ENCODE measurements around the gene LPCAT2. TPM values are rescaled to one million over a fixed set of nuclear protein-coding genes. Genes with fewer than 3 reads are reported as not detected.

The LPCAT2 gene
- total and polyA plus RNA-seq, 2 of the 8 experiments (the other 6 are each of a cell fraction or from before 2014, with no cell fraction given): 2.2 to 10.6 TPM

DNA sequence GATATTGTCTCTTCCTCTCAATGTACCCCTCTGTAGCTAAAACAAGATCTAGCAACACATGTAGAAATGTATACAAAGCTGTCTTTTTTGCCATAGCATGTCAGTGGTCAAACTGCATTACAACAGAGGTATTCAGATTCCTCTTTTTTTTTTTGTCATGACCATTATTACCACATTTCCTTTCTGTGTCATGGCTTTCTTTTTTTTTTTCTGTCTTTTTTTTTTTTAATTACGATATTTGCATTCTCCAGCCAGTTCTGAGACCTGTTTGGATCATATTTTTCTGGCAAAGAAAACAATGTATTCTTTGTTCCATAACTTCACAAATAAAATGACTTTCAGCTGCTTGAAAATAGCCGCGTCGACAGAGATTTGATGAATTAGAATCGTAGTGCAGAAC, 30.2 kb downstream of the LPCAT2 start:
- no peak overlapping the region for H3K4me2 ChIP-seq (ENCODE audit: insufficient read depth in 1 of 2, low read depth in 2 of 2, low read length in 2 of 2)
- CTCF ChIA-PET (ENCODE audit: partially characterized antibody): interaction anchor here (1.0 to 3.0 kb wide), 5 partner anchors 9 to 163 kb away, joined by 3 to 14 read pairs (median 8); no protein-coding TSS in a partner anchor
- no peak overlapping the region for H4K91ac ChIP-seq (replicated peaks; ENCODE audit: insufficient read length, low read length)
- no peak overlapping the region for H2BK12ac ChIP-seq (ENCODE audit: low read depth, low read length)
- H3K9me3 ChIP-seq (ENCODE audit: insufficient read depth in 2 of 2, low read depth in 1 of 2, low read length in 1 of 2): no peaks in the 10 kb centered on the region
- no peaks in the 10 kb centered on the region for H3K4me1 ChIP-seq (replicated peaks in 1 of 4; ENCODE audit: control insufficient read depth in 3 of 4, insufficient read depth in 4 of 4, low read length in 3 of 4)
- FAIRE-seq (no peak), DNase-seq (ENCODE audit: low read depth in 1 of 2, low spot score in 2 of 2) (no peak)
- H4K20me1 ChIP-seq (replicated peaks in 1 of 2; ENCODE audit: control insufficient read depth in 1 of 2, insufficient read depth in 2 of 2, low read length in 2 of 2): no peaks in the 10 kb centered on the region
- H2BK5ac ChIP-seq (ENCODE audit: low read depth, low read length): no peak overlapping the region
- no peak overlapping the region for H2BK120ac ChIP-seq (replicated peaks; ENCODE audit: low read depth, low read length)
- H2AFZ ChIP-seq (ENCODE audit: low read length): no peak overlapping the region
- H3K27ac ChIP-seq (ENCODE audit: low read depth, low read length): no peak overlapping the region
- H2BK20ac ChIP-seq (ENCODE audit: low read length): no peak overlapping the region
- H3K36me3 ChIP-seq (ENCODE audit: control insufficient read depth in 2 of 4, insufficient read depth in 4 of 4, low read length in 3 of 4): no peaks in the 10 kb centered on the region
- 72% methylated on average over 4 of the region's 5 CpGs; no CpG with 5 or more reads in 1 of the 2 experiments for WGBS, 2 experiments (ENCODE audit: extremely low coverage in 1 of 2, insufficient coverage in 1 of 2, insufficient read length in 1 of 2, insufficient replicate concordance in 2 of 2, low coverage in 1 of 2, low lambda C conversion rate in 2 of 2, missing lambda C conversion rate in 1 of 2)
- POLR2A ChIA-PET (ENCODE audit: partially characterized antibody): interaction anchor here (0.6 kb wide), 1 partner anchor 43 kb away, joined by 3 read pairs; no protein-coding TSS in a partner anchor
- no peak overlapping the region for H3K4me3 ChIP-seq (ENCODE audit: extremely low read depth in 1 of 4, insufficient read depth in 2 of 4, low read depth in 3 of 4, low read length in 4 of 4)
- no peak overlapping the region for H3K14ac ChIP-seq (ENCODE audit: insufficient read length)
- no peak overlapping the region for H2BK15ac ChIP-seq (ENCODE audit: low read length)
- H3K79me1 ChIP-seq (ENCODE audit: low read depth, low read length): no peaks in the 10 kb centered on the region
- no peak overlapping the region for H3K56ac ChIP-seq (replicated peaks; ENCODE audit: insufficient read length, low read depth, low read length)
- no peak overlapping the region for H3K9ac ChIP-seq (replicated peaks in 1 of 4; ENCODE audit: extremely low read depth in 1 of 4, low read depth in 3 of 4, low read length in 3 of 4)
- no peaks in the 10 kb centered on the region; a peak in 1 of 7 replicates for H3K27me3 ChIP-seq (replicated peaks in 1 of 4; ENCODE audit: control insufficient read depth in 3 of 4, extremely low read depth in 1 of 4, insufficient read depth in 3 of 4, low read length in 3 of 4)
- H3K79me2 ChIP-seq (ENCODE audit: control insufficient read depth in 1 of 2, insufficient read depth in 2 of 2, low read length in 2 of 2): no peaks in the 10 kb centered on the region
- no peak overlapping the region for H3K4ac ChIP-seq (replicated peaks; ENCODE audit: insufficient read length, low read depth, low read length)
- no peaks in the 10 kb centered on the region for H3K23me2 ChIP-seq (ENCODE audit: low read depth, low read length)
- H3K18ac ChIP-seq (ENCODE audit: extremely low read depth, low read length): no peak overlapping the region
- no peak overlapping the region for H4K8ac ChIP-seq (ENCODE audit: extremely low read depth, insufficient read depth, low read length)
- no peak overlapping the region for H4K5ac ChIP-seq (ENCODE audit: insufficient read length, low read depth, low read length)
- H2AK5ac ChIP-seq (ENCODE audit: low read depth, low read length): no peak overlapping the region
- no peak overlapping the region for H3K23ac ChIP-seq (ENCODE audit: insufficient read length)
- TF ChIP-seq CBX5 (IDR thresholded peaks at IDR 0.05; ENCODE audit: low read depth, low read length): no peak
- no peak for TF ChIP-seq BACH1 (IDR thresholded peaks at IDR 0.05; ENCODE audit: low read length)
- no peak for TF ChIP-seq EP300 (IDR thresholded peaks at IDR 0.05; ENCODE audit: borderline replicate concordance in 1 of 2, low read depth in 2 of 2, low read length in 2 of 2)
- no peak for TF ChIP-seq RAD21 (IDR thresholded peaks at IDR 0.05 in 1 of 2, conservative IDR thresholded peaks at IDR 0.05 in 1 of 2; ENCODE audit: low read depth in 2 of 2, low read length in 2 of 2)
- TF ChIP-seq PHF8 (conservative IDR thresholded peaks at IDR 0.05; ENCODE audit: low read depth, low read length): no peak
- no peak for TF ChIP-seq MAFK (IDR thresholded peaks at IDR 0.05; ENCODE audit: low read depth, low read length)
- no peak for TF ChIP-seq YY1 (IDR thresholded peaks at IDR 0.05; ENCODE audit: low read depth, low read length)
- TF ChIP-seq RNF2 (IDR thresholded peaks at IDR 0.05; ENCODE audit: borderline replicate concordance, low read depth, low read length, missing control alignments, poor library complexity, severe bottlenecking): no peak
- no peak for TF ChIP-seq EGR1 (IDR thresholded peaks at IDR 0.05; ENCODE audit: borderline replicate concordance, low read depth, low read length)
- TF ChIP-seq ATF2 (IDR thresholded peaks at IDR 0.05; ENCODE audit: low read length): no peak
- no peak for TF ChIP-seq SIX5 (IDR thresholded peaks at IDR 0.05; ENCODE audit: low read depth, low read length)
